GM18861 (cell line): ENCODE results near the gene MYL4.
"Not testable (repeated sequence)": the region's sequence is repeated elsewhere in the genome, so short reads cannot be mapped to it uniquely, and the experiment has no call there.

ENCODE experiments used
- ATAC-seq: cut with Tn5 transposase; IDR thresholded peaks from one replicate; pipeline ENCODE4 v1.9.1; 2021; ENCODE audit not compliant: unreplicated experiment

MYL4 gene

GRCh38 chr17:47239967-47240651 lies 31.0 kb downstream of the MYL4 start:
- ATAC-seq: no peak

GRCh38 chr17:47240806-47241205 lies 31.7 kb downstream of the MYL4 start:
- ATAC-seq: no peak

- no peak for ATAC-seq
Observed at GRCh38 chr17:47242648-47243047, 33.5 kb downstream of the MYL4 start.

- ATAC-seq: no peak
Observed at GRCh38 chr17:47243737-47244598, 34.8 kb downstream of the MYL4 start.

GRCh38 chr17:47244697-47245096 lies 35.5 kb downstream of the MYL4 start:
- ATAC-seq: no peak

- ATAC-seq: no peak
Observed at GRCh38 chr17:47246120-47246519, 37.0 kb downstream of the MYL4 start.

- ATAC-seq: no peak
Observed at GRCh38 chr17:47250855-47251254, 41.7 kb downstream of the MYL4 start.

GRCh38 chr17:47251421-47251940 lies 42.3 kb downstream of the MYL4 start:
- no peak for ATAC-seq

GRCh38 chr17:47252209-47252608 lies 43.1 kb downstream of the MYL4 start:
- ATAC-seq: no peak

- ATAC-seq: no peak
Observed at GRCh38 chr17:47252766-47253512, 43.8 kb downstream of the MYL4 start.

GRCh38 chr17:47253541-47254402 lies 44.6 kb downstream of the MYL4 start, which contains the start of gene ITGB3:
ITGB3 (plus strand) TSS chr17:47253827; CDS start chr17:47253862, 35 bp downstream.
- ATAC-seq: no peak

- no peak for ATAC-seq
Observed at GRCh38 chr17:47254403-47254943, 45.3 kb downstream of the MYL4 start.

GRCh38 chr17:47257651-47258339 lies 48.6 kb downstream of the MYL4 start:
- no peak for ATAC-seq

- ATAC-seq: no peak
Observed at GRCh38 chr17:47262586-47262985, 53.4 kb downstream of the MYL4 start.

GRCh38 chr17:47264166-47264565 lies 55.0 kb downstream of the MYL4 start:
- no peak for ATAC-seq

GRCh38 chr17:47265983-47266541 lies 56.9 kb downstream of the MYL4 start:
- no peak for ATAC-seq

- ATAC-seq: no peak
Observed at GRCh38 chr17:47266782-47267181, 57.6 kb downstream of the MYL4 start.

GRCh38 chr17:47267354-47267828 lies 58.2 kb downstream of the MYL4 start:
- no peak for ATAC-seq

- ATAC-seq: not testable (repeated sequence)
Observed at GRCh38 chr17:47268964-47269363, 59.8 kb downstream of the MYL4 start.
